H1 (cell line): ENCODE data around the gene LARP4. TPM values are rescaled to one million over a fixed set of nuclear protein-coding genes. Genes with fewer than 3 reads are reported as not detected.

Experiments
- CTCF ChIA-PET: fragments of 300-600 bp; sonication (Branson Sonifier 250); formaldehyde crosslinking; loops from one replicate; lab custom pipeline; 2021; ENCODE audit not compliant: partially characterized antibody; lab: Charles Lee
- POLR2A ChIA-PET: fragments of 300-600 bp; sonication (Branson Sonifier 250); formaldehyde crosslinking; loops from one replicate; lab custom pipeline; 2021; ENCODE audit warnings: inconsistent platforms; ENCODE audit not compliant: partially characterized antibody; lab: Charles Lee
- DNase-seq, 2 experiments: peaks; one replicate each; pipeline versions ENCODE4 v3.0.0 to v3.0.0-alpha.2; 2010 to 2022; ENCODE audit warnings: low spot score in 2 of 2, low read depth in 1 of 2, mixed read lengths in 1 of 2
- FAIRE-seq: peaks from 2 replicates; lab custom pipeline; 2011; peaks lifted over from hg19 to GRCh38; lab: Jason Lieb, UNC
- H2AFZ ChIP-seq: 2 replicates; pipeline ENCODE4 v1.8.1; 2012; ENCODE audit warnings: low read length, inconsistent platforms
- H2AK5ac ChIP-seq: 2 replicates; pipeline ENCODE4 v1.6.1; 2013; ENCODE audit warnings: low read depth, low read length
- H2BK120ac ChIP-seq: replicated peaks from 2 replicates; pipeline ENCODE3; 2013; ENCODE audit warnings: low read depth, low read length, inconsistent platforms
- H2BK12ac ChIP-seq: 2 replicates; pipeline ENCODE4 v1.6.1; 2013; ENCODE audit warnings: low read depth, low read length
- H2BK15ac ChIP-seq: 2 replicates; pipeline ENCODE4 v1.6.1; 2013; ENCODE audit warnings: low read length
- H2BK20ac ChIP-seq: 2 replicates; pipeline ENCODE4 v1.6.1; 2013; ENCODE audit warnings: low read length
- H2BK5ac ChIP-seq: 2 replicates; pipeline ENCODE4 v1.6.1; 2013; ENCODE audit warnings: low read depth, low read length
- H3K14ac ChIP-seq: 2 replicates; pipeline ENCODE4 v1.6.1; 2013; ENCODE audit warnings: inconsistent platforms; ENCODE audit not compliant: insufficient read length
- H3K18ac ChIP-seq: 2 replicates; pipeline ENCODE4 v1.6.1; 2013; ENCODE audit warnings: low read length; ENCODE audit errors: extremely low read depth
- H3K23ac ChIP-seq: 2 replicates; pipeline ENCODE4 v1.6.1; 2013; ENCODE audit warnings: inconsistent platforms; ENCODE audit not compliant: insufficient read length
- H3K23me2 ChIP-seq: 2 replicates; pipeline ENCODE4 v1.6.1; 2013; ENCODE audit warnings: low read depth, low read length
- H3K27ac ChIP-seq: 2 replicates; pipeline ENCODE4 v1.6.1; 2011; ENCODE audit warnings: low read depth, low read length, inconsistent platforms
- H3K27me3 ChIP-seq, 4 experiments: replicated peaks in 1 of 4; 1 replicate in 1 of 4; 2 replicates in 3 of 4; pipeline versions ENCODE4 v1.6.1 to v1.8.1; 2011 to 2013; ENCODE audit warnings: low read length in 3 of 4, mild to moderate bottlenecking in 3 of 4, inconsistent platforms in 2 of 4, mixed read lengths in 2 of 4, moderate library complexity in 1 of 4; ENCODE audit not compliant: control insufficient read depth in 3 of 4, insufficient read depth in 3 of 4; ENCODE audit errors: extremely low read depth in 1 of 4
- H3K36me3 ChIP-seq, 4 experiments: 2 replicates each; pipeline versions ENCODE4 v1.6.1 to v1.8.1; 2011 to 2013; ENCODE audit warnings: mild to moderate bottlenecking in 4 of 4, low read length in 3 of 4, moderate library complexity in 2 of 4, control low read depth in 1 of 4, inconsistent platforms in 1 of 4; ENCODE audit not compliant: insufficient read depth in 4 of 4, control insufficient read depth in 2 of 4
- H3K4ac ChIP-seq: replicated peaks from 2 replicates; pipeline ENCODE3; 2013; ENCODE audit warnings: low read length, low read depth, mixed read lengths, inconsistent platforms; ENCODE audit not compliant: insufficient read length
- H3K4me1 ChIP-seq, 4 experiments: replicated peaks in 1 of 4; 1 replicate in 1 of 4; 2 replicates in 3 of 4; pipeline versions ENCODE4 v1.6.1 to v1.8.1; 2011 to 2013; ENCODE audit warnings: low read length in 3 of 4, inconsistent platforms in 2 of 4, mixed read lengths in 1 of 4; ENCODE audit not compliant: insufficient read depth in 4 of 4, control insufficient read depth in 3 of 4
- H3K4me2 ChIP-seq, 2 experiments: 2 replicates each; pipeline versions ENCODE4 v1.6.1 to v1.8.1; 2011 to 2013; ENCODE audit warnings: low read depth in 2 of 2, low read length in 2 of 2, control low read depth in 1 of 2, inconsistent platforms in 1 of 2, mild to moderate bottlenecking in 1 of 2; ENCODE audit not compliant: insufficient read depth in 1 of 2
- H3K4me3 ChIP-seq, 4 experiments: fragments of 200-600, 300-600 bp in 1 of 4; sonication (generic), shearing (Covaris generic), sonication (Bioruptor Twin) in 1 of 4; 2 replicates each; pipeline versions ENCODE4 v1.5.1 to v1.8.1; 2011 to 2016; ENCODE audit warnings: low read length in 4 of 4, low read depth in 3 of 4, control low read depth in 2 of 4, inconsistent platforms in 2 of 4, mild to moderate bottlenecking in 2 of 4, mixed read lengths in 1 of 4, moderate library complexity in 1 of 4; ENCODE audit not compliant: insufficient read depth in 2 of 4; ENCODE audit errors: extremely low read depth in 1 of 4
- H3K56ac ChIP-seq: replicated peaks from 2 replicates; pipeline ENCODE3; 2013; ENCODE audit warnings: low read depth, mild to moderate bottlenecking, mixed read lengths, low read length, inconsistent platforms; ENCODE audit not compliant: insufficient read length
- H3K79me1 ChIP-seq: 2 replicates; pipeline ENCODE4 v1.6.1; 2013; ENCODE audit warnings: low read depth, low read length, control low read depth
- H3K79me2 ChIP-seq, 2 experiments: 2 replicates each; pipeline versions ENCODE4 v1.6.1 to v1.8.1; 2012 to 2013; ENCODE audit warnings: low read length in 2 of 2, mild to moderate bottlenecking in 2 of 2, inconsistent platforms in 1 of 2; ENCODE audit not compliant: insufficient read depth in 2 of 2, control insufficient read depth in 1 of 2
- H3K9ac ChIP-seq, 4 experiments: replicated peaks in 1 of 4; 1 replicate in 1 of 4; 2 replicates in 3 of 4; pipeline versions ENCODE4 v1.6.1 to v1.8.1; 2011 to 2013; ENCODE audit warnings: low read depth in 3 of 4, low read length in 3 of 4, control low read depth in 2 of 4, mild to moderate bottlenecking in 2 of 4, moderate library complexity in 2 of 4, inconsistent platforms in 1 of 4; ENCODE audit errors: extremely low read depth in 1 of 4
- H3K9me3 ChIP-seq, 2 experiments: 2 replicates each; pipeline versions ENCODE4 v1.6.1 to v1.8.1; 2012 to 2013; ENCODE audit warnings: mild to moderate bottlenecking in 2 of 2, moderate library complexity in 2 of 2, control low read depth in 1 of 2, inconsistent platforms in 1 of 2, low read depth in 1 of 2, low read length in 1 of 2, mixed read lengths in 1 of 2; ENCODE audit not compliant: insufficient read depth in 2 of 2
- H4K20me1 ChIP-seq, 2 experiments: replicated peaks in 1 of 2; 2 replicates each; pipeline versions ENCODE3 to v1.8.1; 2011 to 2013; ENCODE audit warnings: inconsistent platforms in 2 of 2, low read length in 2 of 2, mild to moderate bottlenecking in 1 of 2; ENCODE audit not compliant: insufficient read depth in 2 of 2, control insufficient read depth in 1 of 2
- H4K5ac ChIP-seq: 2 replicates; pipeline ENCODE4 v1.6.1; 2013; ENCODE audit warnings: low read length, low read depth, mixed read lengths, inconsistent platforms; ENCODE audit not compliant: insufficient read length
- H4K8ac ChIP-seq: 2 replicates; pipeline ENCODE4 v1.8.0; 2013; ENCODE audit warnings: mild to moderate bottlenecking, moderate library complexity, low read length, inconsistent platforms; ENCODE audit not compliant: insufficient read depth; ENCODE audit errors: extremely low read depth
- H4K91ac ChIP-seq: replicated peaks from 2 replicates; pipeline ENCODE3; 2013; ENCODE audit warnings: low read length, mixed read lengths, inconsistent platforms; ENCODE audit not compliant: insufficient read length
- BCL11A ChIP-seq, 2 experiments: IDR thresholded peaks; one replicate each; pipeline ENCODE4 v1.6.1; 2011; ENCODE audit warnings: low read depth in 2 of 2, low read length in 2 of 2, mild to moderate bottlenecking in 2 of 2
- CTBP2 ChIP-seq: IDR thresholded peaks from 2 replicates; pipeline ENCODE4 v1.7.0; 2011; ENCODE audit warnings: borderline replicate concordance, mild to moderate bottlenecking, moderate library complexity, mixed read lengths, low read length; ENCODE audit not compliant: insufficient read depth, insufficient read length
- GTF2F1 ChIP-seq: IDR thresholded peaks from 2 replicates; pipeline ENCODE4 v1.6.1; 2012; ENCODE audit warnings: low read depth, low read length, improper control_type of control experiment, borderline replicate concordance
- KDM5A ChIP-seq: fragments of 200-600 bp; IDR thresholded peaks from 2 replicates; pipeline ENCODE4 v1.7.1; 2012; ENCODE audit warnings: mild to moderate bottlenecking, low read length, inconsistent platforms, mixed read lengths
- POLR2A ChIP-seq, 2 experiments: IDR thresholded peaks; 1 replicate in 1 of 2; 2 replicates in 1 of 2; pipeline ENCODE4 v1.6.1; 2011; ENCODE audit warnings: low read depth in 2 of 2, low read length in 2 of 2, mild to moderate bottlenecking in 2 of 2; ENCODE audit errors: control extremely low read depth in 1 of 2
- RBBP5 ChIP-seq: IDR thresholded peaks from 2 replicates; pipeline ENCODE4 v1.7.1; 2012; ENCODE audit warnings: low read depth, mild to moderate bottlenecking, inconsistent platforms, low read length, moderate library complexity, borderline replicate concordance
- SIN3A ChIP-seq, 2 experiments: IDR thresholded peaks in 1 of 2; conservative IDR thresholded peaks in 1 of 2; 2 replicates each; pipeline ENCODE4 v1.6.1; 2011 to 2012; ENCODE audit warnings: low read length in 2 of 2, improper control_type of control experiment in 1 of 2, low read depth in 1 of 2, mild to moderate bottlenecking in 1 of 2
- SP1 ChIP-seq: IDR thresholded peaks from 2 replicates; pipeline ENCODE4 v1.6.1; 2011; ENCODE audit warnings: low read depth, low read length
- WGBS, 2 experiments: shearing (Covaris generic) in 1 of 2; methylation state at CpG; one replicate each; pipeline versions ENCODE4 v1.1.6 to v1.1.7; 2013 to 2015; ENCODE audit warnings: low lambda C conversion rate in 2 of 2, mixed read lengths in 2 of 2, inconsistent platforms in 1 of 2, low coverage in 1 of 2, missing lambda C conversion rate in 1 of 2; ENCODE audit not compliant: insufficient replicate concordance in 2 of 2, insufficient coverage in 1 of 2, insufficient read length in 1 of 2; ENCODE audit errors: extremely low coverage in 1 of 2, missing lambda C conversion rate in 1 of 2; 5-methylcytosine and 5-hydroxymethylcytosine counted together
- polyA plus RNA-seq, 7 experiments: library from polyadenylated mRNA; depleted of rRNA in 3 of 7; stranded (reverse) in 5 of 7; unstranded in 2 of 7; fragments of >200 nt in 5 of 7; fragments of 200-250 nt in 2 of 7; gene quantifications; 1 replicate in 5 of 7; 2 replicates in 1 of 7; 4 replicates in 1 of 7; pipeline versions ENCODE4 v1.2.1 to v1.2.3, GENCODE V29; 2011 to 2013; ENCODE audit warnings: missing spikeins in 2 of 7, mixed read lengths in 2 of 7
- total RNA-seq: library from RNA; stranded (reverse); fragmentation: NEBNext Ultra II Directional; extraction: Animal tissue kit (Norgen Biotek cat#: 25700); gene quantifications from 2 replicates; pipeline ENCODE4 v1.2.1, GENCODE V29; 2021
- TF ChIP-seq, protein P1 (sequence below), 3 experiments: IDR thresholded peaks; 1 replicate in 2 of 3; 2 replicates in 1 of 3; pipeline versions ENCODE4 v1.5.1 to v1.6.1; 2011; ENCODE audit warnings: low read length in 3 of 3, mild to moderate bottlenecking in 3 of 3, inconsistent platforms in 2 of 3, low read depth in 1 of 3, moderate library complexity in 1 of 3; ENCODE audit not compliant: insufficient read depth in 1 of 3; ENCODE audit errors: control extremely low read depth in 1 of 3
- TF ChIP-seq, protein P2 (sequence below): IDR thresholded peaks from 2 replicates; pipeline ENCODE4 v1.6.1; 2012; ENCODE audit warnings: inconsistent platforms

LARP4 gene
- total and polyA plus RNA-seq, 2 of the 8 experiments (the other 6 are each of a cell fraction or from before 2014, with no cell fraction given): 12.8 to 93.9 TPM

DNA sequence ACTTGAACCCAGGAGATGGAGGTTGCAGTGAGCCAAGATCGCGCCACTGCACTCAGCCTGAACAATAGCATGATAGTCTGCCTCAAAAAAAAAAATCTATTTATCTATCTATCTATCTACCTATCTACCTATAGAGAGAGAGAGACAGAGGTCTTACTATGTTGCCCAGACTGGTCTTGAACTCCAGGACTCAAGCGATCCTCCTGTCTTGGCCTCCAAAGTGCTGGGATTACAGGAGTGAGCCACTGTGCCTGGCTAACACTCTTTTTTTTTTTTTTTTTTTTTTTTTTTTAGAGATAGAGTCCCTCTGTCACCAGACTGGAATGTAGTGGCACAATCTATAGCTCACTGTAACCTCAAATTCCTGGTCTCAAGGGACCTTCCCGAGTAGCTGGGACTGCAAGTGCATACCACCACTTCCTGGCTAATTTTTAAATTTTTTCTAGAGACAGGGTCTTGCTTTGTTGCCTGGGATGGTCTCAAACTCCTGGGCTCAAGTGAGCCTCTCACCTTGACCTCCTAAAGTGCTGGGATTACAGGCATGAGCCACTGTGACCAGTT, 6.1 kb upstream of the LARP4 start:
- H3K27ac ChIP-seq: no peak overlapping the region
- DNase-seq: no peak
- no peak for FAIRE-seq
- H3K56ac ChIP-seq: no peak overlapping the region
- no peaks in the 10 kb centered on the region for H3K27me3 ChIP-seq
- H3K9ac ChIP-seq: no peak overlapping the region
- no peak overlapping the region for H3K23ac ChIP-seq
- H4K8ac ChIP-seq: no peak overlapping the region; the same call in 1 of the 2 replicates
- H4K20me1 ChIP-seq: no peaks in the 10 kb centered on the region
- no peaks in the 10 kb centered on the region for H3K36me3 ChIP-seq
- H3K18ac ChIP-seq: no peak overlapping the region
- H3K79me2 ChIP-seq: no peaks in the 10 kb centered on the region
- H3K4me2 ChIP-seq: no peak overlapping the region
- no peak overlapping the region for H2BK15ac ChIP-seq
- no peak overlapping the region for H3K4ac ChIP-seq
- H3K9me3 ChIP-seq: no peaks in the 10 kb centered on the region
- no peak overlapping the region for H2AFZ ChIP-seq
- 100% methylated on average over 4 of the region's 4 CpGs; no CpG with 5 or more reads in 1 of the 2 experiments for WGBS, 2 experiments
- no peaks in the 10 kb centered on the region for H3K4me1 ChIP-seq
- no peak overlapping the region for H2AK5ac ChIP-seq
- H4K5ac ChIP-seq: no peak overlapping the region
- no peak overlapping the region for H2BK120ac ChIP-seq
- ChIA-PET POLR2A (no interaction called here), CTCF (no interaction called here)
- H3K14ac ChIP-seq: no peak overlapping the region
- no peaks in the 10 kb centered on the region for H3K23me2 ChIP-seq
- no peaks in the 10 kb centered on the region for H3K79me1 ChIP-seq
- no peak overlapping the region for H2BK5ac ChIP-seq
- H4K91ac ChIP-seq: no peak overlapping the region
- no peak overlapping the region for H2BK20ac ChIP-seq
- no peak overlapping the region for H3K4me3 ChIP-seq
- H2BK12ac ChIP-seq: no peak overlapping the region
- TF ChIP-seq KDM5A: no peak
- TF ChIP-seq BCL11A (IDR thresholded peaks at IDR 0.05; ENCODE audit: low read depth in 2 of 2, low read length in 2 of 2): no peak
- TF ChIP-seq CTBP2: no peak
- no peak for TF ChIP-seq RBBP5
- no peak for TF ChIP-seq GTF2F1
- no peak for TF ChIP-seq SP1
- TF ChIP-seq POLR2A (IDR thresholded peaks at IDR 0.05; ENCODE audit: control extremely low read depth in 1 of 2, low read depth in 2 of 2, low read length in 2 of 2): no peak
- TF ChIP-seq, protein P1, sequence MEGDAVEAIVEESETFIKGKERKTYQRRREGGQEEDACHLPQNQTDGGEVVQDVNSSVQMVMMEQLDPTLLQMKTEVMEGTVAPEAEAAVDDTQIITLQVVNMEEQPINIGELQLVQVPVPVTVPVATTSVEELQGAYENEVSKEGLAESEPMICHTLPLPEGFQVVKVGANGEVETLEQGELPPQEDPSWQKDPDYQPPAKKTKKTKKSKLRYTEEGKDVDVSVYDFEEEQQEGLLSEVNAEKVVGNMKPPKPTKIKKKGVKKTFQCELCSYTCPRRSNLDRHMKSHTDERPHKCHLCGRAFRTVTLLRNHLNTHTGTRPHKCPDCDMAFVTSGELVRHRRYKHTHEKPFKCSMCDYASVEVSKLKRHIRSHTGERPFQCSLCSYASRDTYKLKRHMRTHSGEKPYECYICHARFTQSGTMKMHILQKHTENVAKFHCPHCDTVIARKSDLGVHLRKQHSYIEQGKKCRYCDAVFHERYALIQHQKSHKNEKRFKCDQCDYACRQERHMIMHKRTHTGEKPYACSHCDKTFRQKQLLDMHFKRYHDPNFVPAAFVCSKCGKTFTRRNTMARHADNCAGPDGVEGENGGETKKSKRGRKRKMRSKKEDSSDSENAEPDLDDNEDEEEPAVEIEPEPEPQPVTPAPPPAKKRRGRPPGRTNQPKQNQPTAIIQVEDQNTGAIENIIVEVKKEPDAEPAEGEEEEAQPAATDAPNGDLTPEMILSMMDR (IDR thresholded peaks at IDR 0.05; ENCODE audit: control extremely low read depth in 1 of 3, insufficient read depth in 1 of 3, low read depth in 1 of 3, low read length in 3 of 3): no peak
- no peak for TF ChIP-seq SIN3A (conservative IDR thresholded peaks at IDR 0.05 in 1 of 2, IDR thresholded peaks at IDR 0.05 in 1 of 2; ENCODE audit: low read depth in 1 of 2, low read length in 2 of 2)
- TF ChIP-seq, protein P2, sequence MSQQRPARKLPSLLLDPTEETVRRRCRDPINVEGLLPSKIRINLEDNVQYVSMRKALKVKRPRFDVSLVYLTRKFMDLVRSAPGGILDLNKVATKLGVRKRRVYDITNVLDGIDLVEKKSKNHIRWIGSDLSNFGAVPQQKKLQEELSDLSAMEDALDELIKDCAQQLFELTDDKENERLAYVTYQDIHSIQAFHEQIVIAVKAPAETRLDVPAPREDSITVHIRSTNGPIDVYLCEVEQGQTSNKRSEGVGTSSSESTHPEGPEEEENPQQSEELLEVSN: no peak
